Measurements from ENCODE around the gene FSIP1.

FSIP1 gene

DNA sequence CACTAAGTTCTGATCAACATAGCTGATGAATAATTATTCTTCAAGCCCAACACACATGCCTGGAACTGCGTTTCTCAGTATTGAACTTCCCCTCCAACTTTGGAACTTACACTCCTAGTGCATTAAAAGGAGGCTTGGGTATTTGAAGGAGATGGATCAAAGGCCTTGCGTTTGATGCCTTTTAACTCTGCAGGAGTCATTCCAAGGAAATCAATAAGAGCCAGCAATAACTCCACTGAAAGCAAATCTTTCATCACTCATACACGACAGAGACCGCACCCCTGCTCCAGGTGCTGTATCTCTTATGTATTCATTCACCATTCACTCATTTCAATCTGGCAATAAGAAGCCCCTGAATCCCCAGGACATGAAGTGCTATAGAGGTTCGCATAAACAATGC, 14.0 kb upstream of the FSIP1 start:
- TF ChIP-seq, protein P1, sequence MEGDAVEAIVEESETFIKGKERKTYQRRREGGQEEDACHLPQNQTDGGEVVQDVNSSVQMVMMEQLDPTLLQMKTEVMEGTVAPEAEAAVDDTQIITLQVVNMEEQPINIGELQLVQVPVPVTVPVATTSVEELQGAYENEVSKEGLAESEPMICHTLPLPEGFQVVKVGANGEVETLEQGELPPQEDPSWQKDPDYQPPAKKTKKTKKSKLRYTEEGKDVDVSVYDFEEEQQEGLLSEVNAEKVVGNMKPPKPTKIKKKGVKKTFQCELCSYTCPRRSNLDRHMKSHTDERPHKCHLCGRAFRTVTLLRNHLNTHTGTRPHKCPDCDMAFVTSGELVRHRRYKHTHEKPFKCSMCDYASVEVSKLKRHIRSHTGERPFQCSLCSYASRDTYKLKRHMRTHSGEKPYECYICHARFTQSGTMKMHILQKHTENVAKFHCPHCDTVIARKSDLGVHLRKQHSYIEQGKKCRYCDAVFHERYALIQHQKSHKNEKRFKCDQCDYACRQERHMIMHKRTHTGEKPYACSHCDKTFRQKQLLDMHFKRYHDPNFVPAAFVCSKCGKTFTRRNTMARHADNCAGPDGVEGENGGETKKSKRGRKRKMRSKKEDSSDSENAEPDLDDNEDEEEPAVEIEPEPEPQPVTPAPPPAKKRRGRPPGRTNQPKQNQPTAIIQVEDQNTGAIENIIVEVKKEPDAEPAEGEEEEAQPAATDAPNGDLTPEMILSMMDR (IDR thresholded peaks at IDR 0.05; ENCODE audit: control extremely low read depth, extremely low read depth, low read depth, missing control alignments) = no peak
- CTCF ChIA-PET = interaction anchor here (0.8 to 5.5 kb wide), 6 partner anchors 8 to 43 kb away, joined by 3 to 41 read pairs (median 3); no protein-coding TSS in a partner anchor
- POLR2A ChIA-PET = no interaction called here
- DNase-seq (ENCODE audit: extremely low spot score) = no peak

DNA sequence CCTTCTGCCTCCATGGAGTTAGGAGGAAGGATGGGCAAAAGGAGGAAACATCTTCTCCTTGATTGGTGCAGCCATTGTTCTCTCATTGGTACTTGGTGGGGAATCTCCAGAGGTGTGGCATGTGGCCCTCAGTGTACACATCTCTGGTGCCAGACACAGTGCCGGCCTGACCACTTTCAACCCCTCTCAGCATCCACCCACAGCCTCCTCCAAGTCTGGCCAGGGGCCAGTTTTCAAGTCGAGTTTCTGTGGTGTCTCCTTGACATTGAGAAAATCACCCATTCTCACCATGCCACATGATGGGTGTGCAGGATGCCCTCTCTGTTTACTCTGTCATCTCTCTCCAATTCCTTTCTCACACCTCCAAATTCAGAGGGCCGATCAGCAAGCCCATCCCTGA, 12.8 kb upstream of the FSIP1 start:
- TF ChIP-seq, protein P1 (IDR thresholded peaks at IDR 0.05; ENCODE audit: control extremely low read depth, extremely low read depth, low read depth, missing control alignments) = no peak
- CTCF ChIA-PET = no interaction called here
- POLR2A ChIA-PET = no interaction called here
- no peak for DNase-seq (ENCODE audit: extremely low spot score)

DNA sequence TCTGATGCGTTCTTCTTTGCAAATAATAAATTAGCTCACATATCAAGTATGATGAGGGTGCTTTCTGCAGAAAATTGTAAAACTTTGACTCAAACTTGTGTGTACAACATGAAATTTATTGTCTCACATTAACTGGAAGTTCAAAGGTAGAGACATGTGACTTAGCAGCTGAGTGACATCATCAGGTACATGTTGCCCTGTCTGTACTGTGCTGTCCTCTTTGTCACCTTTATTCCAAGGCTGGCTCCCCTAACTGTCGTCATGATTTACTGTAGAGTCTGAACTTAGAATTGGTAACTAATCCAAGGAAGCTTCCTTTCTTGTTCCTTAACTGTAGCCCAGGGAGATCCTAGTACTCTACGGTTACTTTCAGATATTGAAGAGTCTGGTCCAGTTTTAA, 12.3 kb upstream of the FSIP1 start:
- DNase-seq (ENCODE audit: extremely low spot score) = no peak
- CTCF ChIA-PET = interaction anchor here (1.0 to 1.7 kb wide), 3 partner anchors 9 to 479 kb away, joined by 3 to 4 read pairs (median 3); no protein-coding TSS in a partner anchor
- POLR2A ChIA-PET = no interaction called here
- TF ChIP-seq, protein P1 (IDR thresholded peaks at IDR 0.05; ENCODE audit: control extremely low read depth, extremely low read depth, low read depth, missing control alignments) = no peak

DNA sequence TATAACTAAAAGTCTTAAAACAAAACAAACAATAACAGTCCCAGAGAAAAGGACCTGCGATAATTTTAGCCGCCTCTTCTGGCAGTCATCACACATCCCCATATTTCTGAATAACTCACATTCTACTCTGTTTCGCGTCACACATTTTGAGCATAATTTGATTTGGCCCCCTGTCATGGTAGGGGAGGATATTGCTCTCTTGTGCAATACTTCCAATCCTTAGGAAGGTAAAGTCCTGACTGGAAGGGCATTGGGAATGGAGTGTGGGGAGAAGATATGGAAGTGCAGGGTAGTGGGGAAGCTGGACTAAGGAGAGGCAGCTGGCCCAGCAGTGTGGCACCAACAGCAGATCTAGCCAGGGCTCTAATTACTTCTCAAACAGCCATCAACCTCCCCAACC, 11.3 kb upstream of the FSIP1 start:
- TF ChIP-seq, protein P1 (IDR thresholded peaks at IDR 0.05; ENCODE audit: control extremely low read depth, extremely low read depth, low read depth, missing control alignments) = no peak
- POLR2A ChIA-PET = no interaction called here
- DNase-seq (ENCODE audit: extremely low spot score) = no peak
- CTCF ChIA-PET = interaction anchor here (1.0 to 1.7 kb wide), 3 partner anchors 8 to 480 kb away, joined by 3 to 4 read pairs (median 3); no protein-coding TSS in a partner anchor

DNA sequence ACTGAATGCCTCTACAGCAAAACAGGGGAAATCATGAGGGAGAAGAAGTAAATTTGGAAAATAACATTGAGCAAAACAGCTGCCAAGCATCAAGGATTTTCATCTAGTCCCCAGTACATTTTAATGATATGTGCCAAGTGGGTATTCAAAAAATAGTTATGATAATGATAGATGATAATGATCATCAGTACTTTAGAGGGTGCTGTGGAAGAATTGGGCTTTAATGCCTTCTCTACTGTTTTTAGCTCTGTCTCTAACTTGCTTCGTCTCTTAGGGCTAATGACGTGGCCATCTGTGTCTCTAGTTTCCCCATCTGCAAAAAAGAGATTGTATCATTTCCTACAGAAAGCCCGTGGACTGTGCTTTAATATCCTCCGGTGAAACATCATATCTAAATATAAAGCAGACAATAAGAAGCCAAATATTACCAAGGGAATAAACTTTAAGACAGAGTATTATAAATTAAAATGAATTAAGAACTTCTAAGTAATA, 10.2 kb upstream of the FSIP1 start:
- CTCF ChIA-PET = no interaction called here
- no peak for DNase-seq (ENCODE audit: extremely low spot score)

DNA sequence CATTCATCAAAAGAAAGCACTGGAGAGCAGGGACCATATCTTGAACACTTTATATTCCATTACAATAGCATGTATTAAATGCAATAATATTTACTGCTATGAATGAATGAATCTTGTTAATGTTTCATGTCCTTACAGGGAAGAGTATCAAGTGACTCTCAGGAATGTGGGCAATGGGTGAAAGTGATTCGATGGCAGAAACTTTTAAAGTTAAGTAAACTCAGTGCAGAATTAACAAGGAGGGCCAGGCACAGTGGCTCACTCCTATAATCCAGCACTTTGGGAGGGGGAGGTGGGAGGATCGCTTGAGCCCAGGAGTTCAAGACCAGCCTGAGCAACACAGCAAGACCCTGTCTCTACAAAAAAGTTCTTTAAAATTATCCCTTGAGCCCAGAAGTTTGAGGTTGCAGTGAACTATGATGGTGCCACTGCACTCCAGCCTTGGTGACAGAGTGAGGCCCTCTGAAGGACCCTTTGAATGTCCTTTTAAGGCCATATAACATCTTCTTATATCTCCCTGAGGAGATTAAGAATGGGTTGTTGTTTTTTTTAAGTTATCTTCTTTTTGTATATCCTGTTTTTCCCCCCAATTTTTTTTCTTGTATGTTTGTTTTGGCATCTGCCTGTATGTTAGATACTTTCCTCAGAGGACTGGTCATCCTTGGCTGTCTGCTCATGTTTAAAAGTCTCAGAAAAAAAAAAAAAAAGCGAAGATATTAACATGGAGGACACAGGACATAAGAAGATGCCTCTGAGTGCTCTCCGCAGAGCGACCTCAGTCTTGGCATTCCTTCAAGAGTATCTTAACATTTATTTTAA, 9.6 kb upstream of the FSIP1 start:
- DNase-seq (ENCODE audit: extremely low spot score) = no peak
- ChIA-PET POLR2A (no interaction called here), CTCF (no interaction called here)
- TF ChIP-seq, protein P1 (IDR thresholded peaks at IDR 0.05; ENCODE audit: control extremely low read depth, extremely low read depth, low read depth, missing control alignments) = no peak

More for the DNA sequence above, 10.2 kb upstream of the FSIP1 start:
- POLR2A ChIA-PET = no interaction called here
- TF ChIP-seq, protein P1 (IDR thresholded peaks at IDR 0.05; ENCODE audit: control extremely low read depth, extremely low read depth, low read depth, missing control alignments) = no peak
